ENCODE results near the gene GRPEL1.

Gene GRPEL1

DNA sequence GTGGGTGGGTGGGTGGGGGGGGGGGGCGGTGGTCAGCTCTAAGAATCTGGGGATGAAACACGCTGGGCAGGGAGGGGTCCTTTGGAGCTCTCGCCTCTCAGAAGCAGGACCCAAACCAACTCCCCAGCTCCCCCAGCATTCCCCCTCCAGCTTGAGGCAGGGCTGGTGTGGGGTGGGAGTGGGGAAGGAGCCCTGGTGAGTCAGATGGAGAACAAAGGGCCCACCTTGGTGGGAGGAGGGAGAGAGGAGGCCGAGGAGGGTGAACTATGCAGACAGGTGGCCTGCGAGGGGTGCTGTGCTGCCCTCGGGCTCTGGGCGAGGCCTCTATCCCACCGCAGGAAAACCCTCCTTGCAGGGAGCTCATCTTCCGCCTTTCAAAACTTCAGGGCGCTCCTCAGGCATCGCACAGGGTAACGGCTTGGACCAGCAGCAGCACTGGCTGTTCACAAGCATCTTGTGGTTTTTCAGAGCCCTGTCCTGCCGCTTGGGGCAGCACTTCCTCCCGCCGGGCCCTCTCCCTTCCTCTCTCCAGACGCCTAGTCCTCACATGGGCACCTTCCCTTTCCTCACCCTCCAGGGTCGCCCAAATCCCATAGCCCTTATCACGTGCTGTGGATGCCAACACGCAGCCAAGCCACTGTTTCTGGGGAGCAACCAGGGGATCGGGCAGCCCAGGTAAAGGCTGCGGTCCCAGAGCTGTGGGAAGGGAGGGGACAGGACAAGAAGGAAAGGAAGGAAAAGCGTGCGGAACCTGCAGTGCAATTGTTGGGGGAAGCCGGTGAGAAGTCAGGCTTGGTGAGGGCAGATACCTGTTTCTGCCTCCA lies 34.0 kb upstream of the GRPEL1 start:
- peak overlapping the region; percentile 17 to 67 for H3K4me3 ChIP-seq (ENCODE audit: low read depth in 1 of 2, low read length in 1 of 2)
- peaks cover 17 to 22% of the 10 kb centered on the region in 2 experiments for H3K4me1 ChIP-seq (ENCODE audit: control insufficient read depth in 1 of 2, insufficient read depth in 1 of 2, low read depth in 1 of 2, low read length in 1 of 2)
- H3K27ac ChIP-seq: no peak overlapping the region
- TF ChIP-seq, protein P1, sequence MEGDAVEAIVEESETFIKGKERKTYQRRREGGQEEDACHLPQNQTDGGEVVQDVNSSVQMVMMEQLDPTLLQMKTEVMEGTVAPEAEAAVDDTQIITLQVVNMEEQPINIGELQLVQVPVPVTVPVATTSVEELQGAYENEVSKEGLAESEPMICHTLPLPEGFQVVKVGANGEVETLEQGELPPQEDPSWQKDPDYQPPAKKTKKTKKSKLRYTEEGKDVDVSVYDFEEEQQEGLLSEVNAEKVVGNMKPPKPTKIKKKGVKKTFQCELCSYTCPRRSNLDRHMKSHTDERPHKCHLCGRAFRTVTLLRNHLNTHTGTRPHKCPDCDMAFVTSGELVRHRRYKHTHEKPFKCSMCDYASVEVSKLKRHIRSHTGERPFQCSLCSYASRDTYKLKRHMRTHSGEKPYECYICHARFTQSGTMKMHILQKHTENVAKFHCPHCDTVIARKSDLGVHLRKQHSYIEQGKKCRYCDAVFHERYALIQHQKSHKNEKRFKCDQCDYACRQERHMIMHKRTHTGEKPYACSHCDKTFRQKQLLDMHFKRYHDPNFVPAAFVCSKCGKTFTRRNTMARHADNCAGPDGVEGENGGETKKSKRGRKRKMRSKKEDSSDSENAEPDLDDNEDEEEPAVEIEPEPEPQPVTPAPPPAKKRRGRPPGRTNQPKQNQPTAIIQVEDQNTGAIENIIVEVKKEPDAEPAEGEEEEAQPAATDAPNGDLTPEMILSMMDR (IDR thresholded peaks at IDR 0.05): peak; percentile 50
- no peaks in the 10 kb centered on the region for H3K36me3 ChIP-seq
- H3K27me3 ChIP-seq: peaks cover 73% of the 10 kb centered on the region
- no peaks in the 10 kb centered on the region for H3K9me3 ChIP-seq

DNA sequence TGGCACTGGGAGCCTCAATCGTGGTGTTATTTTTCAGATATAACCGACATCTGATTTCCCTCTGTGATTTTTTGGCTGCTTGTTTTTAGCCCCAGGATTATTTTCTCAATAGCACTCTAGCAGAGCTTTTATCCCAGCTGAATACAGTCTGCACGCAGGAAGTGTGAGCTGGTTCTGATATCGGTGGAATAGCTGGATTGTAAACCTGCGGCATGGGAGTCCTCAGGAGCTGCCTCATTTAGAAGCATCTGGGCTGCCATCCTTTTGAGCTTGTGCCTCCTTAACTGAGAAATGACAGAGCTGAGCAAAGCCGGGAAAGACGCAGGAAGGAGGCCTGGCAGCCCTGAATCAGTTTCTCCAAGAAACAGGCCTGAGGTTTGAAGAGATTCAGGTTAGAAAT lies 28.4 kb upstream of the GRPEL1 start:
- TF ChIP-seq, protein P1 (IDR thresholded peaks at IDR 0.05): no peak
- Histone ChIP-seq H3K9me3 (no peaks in the 10 kb centered on the region), H3K27ac (no peak overlapping the region), H3K27me3 (peaks cover 43% of the 10 kb centered on the region), H3K36me3 (no peaks in the 10 kb centered on the region), H3K4me3 (ENCODE audit: low read depth in 1 of 2, low read length in 1 of 2) (no peak overlapping the region), H3K4me1 (ENCODE audit: control insufficient read depth in 1 of 2, insufficient read depth in 1 of 2, low read depth in 1 of 2, low read length in 1 of 2) (no peaks in the 10 kb centered on the region)

DNA sequence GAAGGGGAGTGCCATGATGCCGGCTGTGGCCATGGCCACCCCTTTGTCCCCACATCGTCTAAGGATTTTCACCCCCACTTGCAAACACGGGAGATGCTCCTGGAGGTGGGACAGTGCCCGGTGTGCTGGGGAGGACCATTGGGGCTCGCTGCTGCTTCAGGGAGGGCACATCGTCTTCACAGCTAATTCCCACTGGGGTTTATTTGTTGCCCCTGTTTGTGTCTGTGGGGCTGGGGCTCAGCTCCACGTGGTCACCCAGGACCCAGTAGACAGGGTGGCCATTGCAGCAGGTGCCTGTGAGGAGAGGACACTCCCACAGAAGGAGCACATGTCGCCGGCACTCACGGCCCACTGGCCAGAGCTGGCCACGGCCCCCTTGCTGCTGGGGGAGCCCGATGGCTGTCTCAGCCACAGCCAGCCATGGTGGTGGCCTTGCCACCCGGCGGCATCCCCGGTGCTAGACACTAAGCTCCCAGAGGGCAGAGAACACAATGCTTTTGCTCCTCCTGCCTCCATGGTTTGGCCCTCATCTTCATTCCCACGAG lies 27.8 kb upstream of the GRPEL1 start:
- TF ChIP-seq, protein P1 (IDR thresholded peaks at IDR 0.05): no peak
- peaks cover 46% of the 10 kb centered on the region for H3K27me3 ChIP-seq
- H3K4me3 ChIP-seq (ENCODE audit: low read depth in 1 of 2, low read length in 1 of 2): no peak overlapping the region
- no peak overlapping the region for H3K27ac ChIP-seq
- no peaks in the 10 kb centered on the region for H3K36me3 ChIP-seq
- no peaks in the 10 kb centered on the region for H3K4me1 ChIP-seq (ENCODE audit: control insufficient read depth in 1 of 2, insufficient read depth in 1 of 2, low read depth in 1 of 2, low read length in 1 of 2)
- H3K9me3 ChIP-seq: no peaks in the 10 kb centered on the region

DNA sequence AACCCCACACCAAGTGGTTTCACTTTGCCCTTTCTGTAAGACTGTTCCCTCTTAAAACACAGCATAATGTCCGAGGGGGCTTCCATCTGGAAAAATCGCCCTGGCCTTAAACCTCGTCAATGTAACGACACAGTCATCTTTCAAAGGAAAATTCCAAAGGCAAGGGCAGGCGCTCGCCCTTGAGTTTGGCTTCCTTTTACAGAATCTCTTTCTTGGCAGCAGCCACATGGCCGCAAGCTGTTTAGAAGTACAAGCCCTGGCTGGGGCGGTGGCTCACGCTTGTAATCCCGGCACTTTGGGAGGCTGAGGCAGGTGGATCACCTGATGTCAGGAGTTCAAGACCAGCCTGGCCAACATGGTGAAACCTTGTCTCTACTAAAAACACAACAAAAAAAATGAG lies 27.1 kb upstream of the GRPEL1 start:
- Histone ChIP-seq H3K9me3 (no peaks in the 10 kb centered on the region), H3K36me3 (no peaks in the 10 kb centered on the region), H3K27ac (no peak overlapping the region), H3K4me3 (ENCODE audit: low read depth in 1 of 2, low read length in 1 of 2) (no peak overlapping the region), H3K27me3 (peaks cover 50% of the 10 kb centered on the region), H3K4me1 (ENCODE audit: control insufficient read depth in 1 of 2, insufficient read depth in 1 of 2, low read depth in 1 of 2, low read length in 1 of 2) (no peaks in the 10 kb centered on the region)
- TF ChIP-seq, protein P1 (IDR thresholded peaks at IDR 0.05): no peak

DNA sequence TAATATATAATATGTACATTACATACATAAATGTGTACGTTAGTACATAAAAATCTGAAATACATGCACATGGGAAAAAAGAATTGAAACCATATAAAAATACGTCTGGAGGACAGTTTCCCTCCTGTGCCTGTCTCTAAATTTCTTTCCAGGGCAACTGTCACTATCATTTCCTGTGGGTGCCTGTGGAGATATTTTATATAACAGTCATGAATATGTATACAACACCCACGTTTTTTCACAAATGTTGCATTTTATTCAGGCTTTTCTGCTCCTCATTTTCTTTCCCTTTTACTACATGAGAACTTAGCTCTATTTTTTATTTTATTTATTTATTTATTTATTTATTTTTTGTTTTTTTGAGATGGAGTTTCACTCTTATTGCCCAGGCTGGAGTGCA lies 24.2 kb upstream of the GRPEL1 start:
- H3K4me1 ChIP-seq (ENCODE audit: control insufficient read depth in 1 of 2, insufficient read depth in 1 of 2, low read depth in 1 of 2, low read length in 1 of 2): no peaks in the 10 kb centered on the region
- H3K27ac ChIP-seq: no peak overlapping the region
- H3K9me3 ChIP-seq: no peaks in the 10 kb centered on the region
- H3K36me3 ChIP-seq: no peaks in the 10 kb centered on the region
- no peak overlapping the region for H3K4me3 ChIP-seq (ENCODE audit: low read depth in 1 of 2, low read length in 1 of 2)
- TF ChIP-seq, protein P1 (IDR thresholded peaks at IDR 0.05): no peak
- H3K27me3 ChIP-seq: peaks cover 54% of the 10 kb centered on the region

Measured in neutrophil (primary cell).